HepG2 (cell line): ENCODE results near the gene VASH2. TPM values are rescaled to one million over a fixed set of nuclear protein-coding genes. Genes with fewer than 3 reads are reported as not detected.

Source experiments
- ATAC-seq: fragments of 200-7000 bp; cut with Tn5 transposase; 3 replicates; pipeline ENCODE4 v1.9.1; 2020; ENCODE audit warnings: mild to moderate bottlenecking, moderate library complexity
- BruUV-seq: library from RNA; stranded (reverse); fragments of 400-500 nt; replicated peaks from 2 replicates; lab custom pipeline; 2021; lab: Mats Ljungman, UMichigan
- CTCF ChIA-PET: fragments of 300-600 bp; formaldehyde crosslinking; extraction: SDS; loops from one replicate; lab custom pipeline; 2021; ENCODE audit warnings: low total read pairs, inconsistent platforms, low intra/inter-chr PET ratio; lab: Yijun Ruan, JAX
- POLR2A ChIA-PET: fragments of 350-600 bp; sonication (Branson Sonifier 250); formaldehyde crosslinking; loops from one replicate; lab custom pipeline; 2020; ENCODE audit warnings: antibody characterized with exemption, inconsistent platforms; lab: Yijun Ruan, JAX
- DNase-seq: peaks from one replicate; pipeline ENCODE4 v3.0.0-alpha.2; 2015; ENCODE audit warnings: low spot score
- FAIRE-seq: peaks from 3 replicates; lab custom pipeline; 2011; peaks lifted over from hg19 to GRCh38; lab: Jason Lieb, UNC
- H2AFZ ChIP-seq: one replicate; pipeline ENCODE4 v1.6.1; 2011; ENCODE audit warnings: low read length, inconsistent platforms
- H3K27ac ChIP-seq: fragments of 300-600 bp; 3 replicates; pipeline ENCODE4 v1.8.0; 2011; ENCODE audit warnings: mixed run types, mild to moderate bottlenecking, mixed read lengths, low read length, inconsistent platforms; ENCODE audit not compliant: insufficient read depth; ENCODE audit errors: extremely low read length
- H3K27me3 ChIP-seq, 2 experiments: fragments of 200-600 bp in 1 of 2; 2 replicates in 1 of 2; 3 replicates in 1 of 2; pipeline versions ENCODE4 v1.6.0 to v1.8.0; 2011; ENCODE audit warnings: low read length in 2 of 2, mild to moderate bottlenecking in 2 of 2, moderate library complexity in 2 of 2, inconsistent platforms in 1 of 2; ENCODE audit not compliant: insufficient read depth in 2 of 2, control insufficient read depth in 1 of 2
- H3K36me3 ChIP-seq, 2 experiments: fragments of 200-600 bp in 1 of 2; replicated peaks in 1 of 2; 2 replicates in 1 of 2; 3 replicates in 1 of 2; pipeline versions ENCODE4 v1.5.1 to v1.8.0; 2011; ENCODE audit warnings: low read length in 2 of 2, inconsistent platforms in 1 of 2; ENCODE audit not compliant: insufficient read depth in 2 of 2, control insufficient read depth in 1 of 2
- H3K4me1 ChIP-seq: 2 replicates; pipeline ENCODE4 v1.5.1; 2012; ENCODE audit warnings: low read length, inconsistent platforms; ENCODE audit not compliant: insufficient read depth
- H3K4me2 ChIP-seq: 2 replicates; pipeline ENCODE4 v1.6.0; 2011; ENCODE audit warnings: low read depth, low read length, inconsistent platforms
- H3K4me3 ChIP-seq, 3 experiments: fragments of 200-600 bp in 1 of 3; sonication (generic), shearing (Covaris generic) in 1 of 3; replicated peaks in 1 of 3; 2 replicates each; pipeline ENCODE4 v1.5.1; 2011 to 2016; ENCODE audit warnings: low read length in 3 of 3, inconsistent platforms in 2 of 3, low read depth in 2 of 3, mild to moderate bottlenecking in 2 of 3, control low read depth in 1 of 3, mixed read lengths in 1 of 3; ENCODE audit not compliant: insufficient read depth in 1 of 3
- H3K79me2 ChIP-seq: one replicate; pipeline ENCODE4 v1.6.1; 2011; ENCODE audit warnings: low read length, inconsistent platforms; ENCODE audit not compliant: insufficient read depth
- H3K9ac ChIP-seq: 2 replicates; pipeline ENCODE4 v1.6.0; 2011; ENCODE audit warnings: mild to moderate bottlenecking, low read depth, low read length, inconsistent platforms; ENCODE audit not compliant: insufficient read depth
- H3K9me3 ChIP-seq: 2 replicates; pipeline ENCODE4 v1.5.1; 2012; ENCODE audit warnings: mild to moderate bottlenecking, low read length
- H4K20me1 ChIP-seq: 2 replicates; pipeline ENCODE4 v1.6.0; 2011; ENCODE audit warnings: inconsistent platforms, mild to moderate bottlenecking, low read length, moderate library complexity; ENCODE audit not compliant: insufficient read depth
- ASH2L ChIP-seq: fragments of 300-600, 200-600 bp; sonication (generic); IDR thresholded peaks from 2 replicates; pipeline ENCODE4 v1.7.0; 2017; ENCODE audit warnings: low read depth, mild to moderate bottlenecking, moderate library complexity, mixed read lengths, low read length; ENCODE audit not compliant: insufficient read length
- ATM ChIP-seq: fragments of 450-650 bp; IDR thresholded peaks from 2 replicates; pipeline ENCODE4 v1.7.1; 2017; ENCODE audit warnings: mild to moderate bottlenecking, borderline replicate concordance
- FOXM1 ChIP-seq: sonication (generic); formaldehyde crosslinking; IDR thresholded peaks from 2 replicates; pipeline ENCODE4 v1.5.0; 2020; ENCODE audit warnings: missing genetic modification reagents
- HCFC1 ChIP-seq: fragments of 150-350 bp; IDR thresholded peaks from 2 replicates; pipeline ENCODE4 v1.6.1; 2014; ENCODE audit warnings: low read depth, low read length
- KLF6 ChIP-seq: IDR thresholded peaks from 2 replicates; pipeline ENCODE4 v1.8.0; 2016; ENCODE audit warnings: missing biosample characterization, missing genetic modification reagents
- MEIS2 ChIP-seq: sonication (generic); formaldehyde crosslinking; IDR thresholded peaks from 2 replicates; pipeline ENCODE4 v1.9.0; 2021; ENCODE audit warnings: mild to moderate bottlenecking, missing genetic modification reagents
- MTF1 ChIP-seq: sonication (generic); formaldehyde crosslinking; IDR thresholded peaks from 2 replicates; pipeline ENCODE4 v1.5.0; 2020; ENCODE audit warnings: missing genetic modification reagents
- NBN ChIP-seq: fragments of 450-650 bp; conservative IDR thresholded peaks from 2 replicates; pipeline ENCODE4 v1.6.1; 2017
- NFIB ChIP-seq: sonication (generic); formaldehyde crosslinking; IDR thresholded peaks from 2 replicates; pipeline ENCODE4 v1.9.0; 2021; ENCODE audit warnings: missing genetic modification reagents, mild to moderate bottlenecking, borderline replicate concordance
- RFXAP ChIP-seq: sonication (generic); formaldehyde crosslinking; IDR thresholded peaks from 2 replicates; pipeline ENCODE4 v1.4.0; 2020; ENCODE audit warnings: missing genetic modification reagents, borderline replicate concordance
- RXRB ChIP-seq: IDR thresholded peaks from 2 replicates; pipeline ENCODE4 v1.6.1; 2016; ENCODE audit warnings: borderline replicate concordance, missing genetic modification reagents, missing compliant biosample characterization
- TOPORS ChIP-seq: sonication (generic); formaldehyde crosslinking; IDR thresholded peaks from 2 replicates; pipeline ENCODE4 v1.8.0; 2023; ENCODE audit warnings: mild to moderate bottlenecking, missing genetic modification reagents
- ZC3H13 ChIP-seq: sonication (generic); formaldehyde crosslinking; IDR thresholded peaks from 2 replicates; pipeline ENCODE4 v1.8.1; 2023; ENCODE audit warnings: mild to moderate bottlenecking, missing genetic modification reagents, moderate library complexity
- ZMYM2 ChIP-seq: sonication (generic); formaldehyde crosslinking; IDR thresholded peaks from 2 replicates; pipeline ENCODE4 v1.8.0; 2022; ENCODE audit warnings: mild to moderate bottlenecking, missing genetic modification reagents
- ZNF124 ChIP-seq: sonication (generic); formaldehyde crosslinking; IDR thresholded peaks from 2 replicates; pipeline ENCODE4 v1.4.0; 2020; ENCODE audit warnings: missing genetic modification reagents
- ZNF264 ChIP-seq: sonication (generic); formaldehyde crosslinking; IDR thresholded peaks from 2 replicates; pipeline ENCODE4 v1.4.0; 2020; ENCODE audit warnings: missing genetic modification reagents
- ZNF605 ChIP-seq: sonication (generic); formaldehyde crosslinking; IDR thresholded peaks from 2 replicates; pipeline ENCODE4 v1.8.0; 2022; ENCODE audit warnings: mild to moderate bottlenecking, missing genetic modification reagents
- WGBS: methylation state at CpG from one replicate; pipeline ENCODE4 v1.1.6; 2017; ENCODE audit warnings: low lambda C conversion rate; 5-methylcytosine and 5-hydroxymethylcytosine counted together
- in situ Hi-C: cut with HindIII; loops from 2 replicates; pipeline ENCODE4 v1.10.0; 2017; ENCODE audit warnings: low pct_unique_long_range_greater_than_20kb; ENCODE audit not compliant: extremely low pct_ligation_motif_present
- intact Hi-C: fragments of 100-400 bp; cut with micrococcal nuclease; formaldehyde crosslinking; loops from one replicate; pipeline ENCODE4 v1.10.0; 2022; ENCODE audit not compliant: unreplicated experiment
- polyA plus RNA-seq, 8 experiments: library from polyadenylated mRNA; depleted of rRNA in 3 of 8; stranded (reverse) in 7 of 8; unstranded in 1 of 8; fragments of >200 nt; fragmentation: Illumina TruSeq in 4 of 8; extraction: Trizol in 4 of 8; gene quantifications; 2 replicates each; pipeline versions ENCODE4 v1.2.1 to v1.2.3, GENCODE V29; 2011 to 2016; ENCODE audit warnings: low read depth in 4 of 8, missing spikeins in 1 of 8, mixed read lengths in 1 of 8; ENCODE audit not compliant: insufficient read depth in 1 of 8
- total RNA-seq, 5 experiments: library from RNA; depleted of rRNA; stranded (reverse); fragments of >200 nt; fragmentation: Illumina TruSeq; extraction: Trizol; gene quantifications; 2 replicates each; pipeline ENCODE4 v1.2.3, GENCODE V29; 2016; ENCODE audit warnings: low read depth in 1 of 5
- TF ChIP-seq, protein P1 (sequence below): sonication (generic); formaldehyde crosslinking; IDR thresholded peaks from 2 replicates; pipeline ENCODE4 v1.4.0; 2020; ENCODE audit warnings: mild to moderate bottlenecking, missing genetic modification reagents
- TF ChIP-seq, protein P2 (sequence below): sonication (generic); formaldehyde crosslinking; IDR thresholded peaks from 2 replicates; pipeline ENCODE4 v1.5.1; 2020; ENCODE audit warnings: mild to moderate bottlenecking, missing genetic modification reagents

VASH2 gene
- total and polyA plus RNA-seq, 2 of the 13 experiments (the other 11 are each of a cell fraction or from before 2014, with no cell fraction given), result 0.44 to 1.00 TPM

DNA sequence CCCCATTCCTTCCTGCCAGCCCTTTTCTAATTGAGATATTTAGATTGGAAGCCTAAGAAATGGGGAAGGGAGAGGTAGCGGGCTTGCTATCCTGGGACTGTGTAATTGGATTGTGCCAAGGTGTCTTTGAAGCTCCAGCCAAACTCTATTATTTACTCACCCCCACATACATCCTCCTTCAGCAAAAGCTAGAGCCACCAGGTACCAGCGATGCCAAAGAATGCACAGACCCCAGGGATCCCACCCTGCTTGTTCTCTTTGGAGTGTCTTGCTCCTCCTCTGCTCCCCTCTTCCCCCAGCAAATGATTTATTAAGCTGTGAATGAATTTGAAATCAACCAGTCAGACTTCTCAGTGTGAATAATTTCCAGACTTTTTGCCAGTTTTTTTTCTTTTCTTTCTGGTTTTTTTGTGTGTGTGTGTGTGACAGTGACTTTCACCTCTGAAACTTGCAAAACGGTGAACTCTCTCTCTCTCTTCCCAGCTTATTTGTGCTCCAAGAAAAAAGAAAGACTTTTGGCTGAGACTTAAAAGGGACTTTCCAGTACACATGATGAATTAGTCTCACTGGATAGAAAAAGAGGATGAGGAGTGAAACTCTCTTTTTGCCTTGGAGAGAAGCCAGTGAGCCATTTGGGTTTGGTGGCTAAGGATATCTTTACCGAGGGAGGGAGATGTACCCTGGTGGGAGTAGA lies 1.8 kb downstream of the VASH2 start:
- no peaks in the 10 kb centered on the region for H3K36me3 ChIP-seq
- H3K9ac ChIP-seq, result no peak overlapping the region
- FAIRE-seq (no peak), DNase-seq (no peak), ATAC-seq (no peak)
- TF ChIP-seq RFXAP (CRISPR knock-in tag) (no peak), ZNF124 (CRISPR knock-in tag) (no peak), MEIS2 (CRISPR knock-in tag) (no peak), ZC3H13 (no peak), FOXM1 (CRISPR knock-in tag) (no peak), ATM (no peak), HCFC1 (no peak), NFIB (CRISPR knock-in tag) (no peak), NBN (no peak), ZMYM2 (CRISPR knock-in tag) (no peak), ZNF605 (CRISPR knock-in tag) (no peak), ZNF264 (no peak), ASH2L (no peak), KLF6 (CRISPR knock-in tag) (no peak), RXRB (CRISPR knock-in tag) (no peak), TOPORS (no peak), MTF1 (no peak)
- TF ChIP-seq, protein P1, sequence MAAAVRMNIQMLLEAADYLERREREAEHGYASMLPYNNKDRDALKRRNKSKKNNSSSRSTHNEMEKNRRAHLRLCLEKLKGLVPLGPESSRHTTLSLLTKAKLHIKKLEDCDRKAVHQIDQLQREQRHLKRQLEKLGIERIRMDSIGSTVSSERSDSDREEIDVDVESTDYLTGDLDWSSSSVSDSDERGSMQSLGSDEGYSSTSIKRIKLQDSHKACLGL (CRISPR knock-in tag), result no peak
- TF ChIP-seq, protein P2, sequence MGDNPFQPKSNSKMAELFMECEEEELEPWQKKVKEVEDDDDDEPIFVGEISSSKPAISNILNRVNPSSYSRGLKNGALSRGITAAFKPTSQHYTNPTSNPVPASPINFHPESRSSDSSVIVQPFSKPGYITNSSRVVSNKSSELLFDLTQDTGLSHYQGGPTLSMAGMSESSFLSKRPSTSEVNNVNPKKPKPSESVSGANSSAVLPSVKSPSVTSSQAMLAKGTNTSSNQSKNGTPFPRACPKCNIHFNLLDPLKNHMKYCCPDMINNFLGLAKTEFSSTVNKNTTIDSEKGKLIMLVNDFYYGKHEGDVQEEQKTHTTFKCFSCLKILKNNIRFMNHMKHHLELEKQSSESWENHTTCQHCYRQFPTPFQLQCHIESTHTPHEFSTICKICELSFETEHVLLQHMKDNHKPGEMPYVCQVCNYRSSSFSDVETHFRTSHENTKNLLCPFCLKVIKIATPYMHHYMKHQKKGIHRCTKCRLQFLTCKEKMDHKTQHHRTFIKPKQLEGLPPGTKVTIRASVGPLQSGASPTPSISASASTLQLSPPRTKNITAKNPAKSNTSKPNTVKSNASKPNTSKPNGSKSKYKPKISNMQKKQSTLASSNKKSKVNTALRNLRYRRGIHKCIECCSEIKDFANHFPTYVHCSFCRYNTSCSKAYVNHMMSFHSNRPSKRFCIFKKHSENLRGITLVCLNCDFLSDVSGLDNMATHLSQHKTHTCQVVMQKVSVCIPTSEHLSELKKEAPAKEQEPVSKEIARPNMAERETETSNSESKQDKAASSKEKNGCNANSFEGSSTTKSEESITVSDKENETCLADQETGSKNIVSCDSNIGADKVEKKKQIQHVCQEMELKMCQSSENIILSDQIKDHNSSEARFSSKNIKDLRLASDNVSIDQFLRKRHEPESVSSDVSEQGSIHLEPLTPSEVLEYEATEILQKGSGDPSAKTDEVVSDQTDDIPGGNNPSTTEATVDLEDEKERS (CRISPR knock-in tag), result no peak
- no TSS peak for BruUV-seq
- ChIA-PET CTCF (no interaction called here), POLR2A (no interaction called here)
- H3K27ac ChIP-seq, result no peak overlapping the region
- H3K4me2 ChIP-seq, result no peak overlapping the region
- intact Hi-C loops, result no loop called here
- H3K9me3 ChIP-seq, result no peaks in the 10 kb centered on the region
- H2AFZ ChIP-seq, result no peak overlapping the region
- no peaks in the 10 kb centered on the region for H4K20me1 ChIP-seq
- 83% methylated on average over 4 of the region's 4 CpGs for WGBS
- H3K4me1 ChIP-seq, result peaks cover 8% of the 10 kb centered on the region; the same call in 1 of the 2 replicates
- in situ Hi-C loops, result no loop called here
- H3K4me3 ChIP-seq, result no peak overlapping the region
- no peaks in the 10 kb centered on the region for H3K79me2 ChIP-seq
- H3K27me3 ChIP-seq, result no peaks in the 10 kb centered on the region
